Umbilical cord (tissue), 2 donors: Measurements from ENCODE around the gene ESYT2. TPM values are rescaled to one million over a fixed set of nuclear protein-coding genes. Genes with fewer than 3 reads are reported as not detected.
A peak's percentile ranks its signal among the peaks of the same experiment; 100 is the strongest.

Source experiments
- DNase-seq: peaks from one replicate; pipeline ENCODE4 v3.0.0-alpha.2; 2015; ENCODE audit warnings: low spot score
- total RNA-seq: library from RNA; depleted of rRNA; stranded (reverse); fragments of >200 nt; gene quantifications from one replicate; pipeline ENCODE4 v1.2.3, GENCODE V29; 2014; ENCODE audit warnings: low replicate concordance; ENCODE audit not compliant: insufficient read depth

The ESYT2 gene
- total RNA-seq, 1 donor from 2014 or later, result 153 TPM

DNA sequence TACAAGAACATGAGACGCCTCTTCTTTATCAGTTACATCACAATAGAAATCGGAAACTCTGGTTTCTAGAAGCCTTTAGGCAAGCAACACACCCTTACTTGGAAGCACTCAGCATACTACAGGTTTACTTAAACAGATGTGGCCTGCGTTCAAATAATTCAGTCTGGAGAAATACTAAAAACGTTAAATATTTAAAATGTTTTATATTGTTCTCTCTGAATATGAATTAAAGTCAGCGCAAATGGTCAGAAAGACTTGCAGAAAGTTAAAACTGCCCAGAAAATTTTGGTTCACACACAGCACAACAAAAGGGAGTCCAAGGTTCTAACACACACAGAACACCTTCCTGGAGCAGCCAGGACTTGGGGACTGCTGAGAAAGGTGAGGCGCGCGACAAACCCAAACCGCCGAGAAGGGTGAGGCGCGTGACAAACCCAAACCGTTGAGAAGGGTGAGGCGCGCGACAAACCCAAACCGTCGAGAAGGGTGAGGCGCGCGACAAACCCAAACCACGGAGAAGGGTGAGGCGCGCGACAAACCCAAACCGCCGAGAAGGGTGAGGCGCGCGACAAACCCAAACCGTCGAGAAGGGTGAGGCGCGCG, 25.8 kb downstream of the ESYT2 start:
- no peak for DNase-seq

DNA sequence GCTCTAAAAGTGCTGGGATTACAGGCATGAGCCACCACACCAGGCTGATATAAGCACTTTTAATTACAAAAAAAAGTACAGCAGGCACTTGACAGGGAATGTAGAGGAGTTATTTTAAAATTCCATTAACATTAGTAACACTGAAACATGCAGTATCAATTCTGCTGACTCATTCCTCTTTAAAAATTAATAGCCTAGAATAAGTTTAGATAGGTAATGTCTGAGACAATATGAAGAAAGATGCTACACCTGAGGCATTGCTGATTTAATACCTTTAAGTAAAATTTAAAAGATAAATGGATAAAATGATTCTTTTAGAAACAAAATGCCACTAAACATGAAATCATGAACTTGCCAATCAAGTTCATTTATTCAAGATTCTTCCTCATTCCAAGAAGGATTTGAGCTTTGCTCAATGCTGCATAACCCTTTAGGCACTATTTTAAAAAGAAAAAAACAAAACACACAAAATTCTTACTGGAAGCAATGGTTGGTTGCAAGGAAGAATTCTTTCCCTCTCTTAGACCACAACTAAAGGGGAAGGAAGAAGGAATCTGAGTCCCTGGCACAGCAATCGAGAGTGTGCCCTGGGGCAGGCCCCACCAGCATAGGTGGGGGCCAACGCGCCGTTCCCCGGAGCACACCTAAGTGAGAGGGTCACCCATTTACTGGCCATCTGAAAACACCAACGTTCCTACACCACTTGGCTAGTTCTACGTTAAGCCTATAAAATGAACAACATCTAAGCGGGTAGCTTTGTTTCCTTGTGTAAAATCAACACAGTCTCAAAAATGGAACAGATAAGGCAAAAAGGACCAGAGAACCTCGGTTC, 26.6 kb downstream of the ESYT2 start:
- no peak for DNase-seq

DNA sequence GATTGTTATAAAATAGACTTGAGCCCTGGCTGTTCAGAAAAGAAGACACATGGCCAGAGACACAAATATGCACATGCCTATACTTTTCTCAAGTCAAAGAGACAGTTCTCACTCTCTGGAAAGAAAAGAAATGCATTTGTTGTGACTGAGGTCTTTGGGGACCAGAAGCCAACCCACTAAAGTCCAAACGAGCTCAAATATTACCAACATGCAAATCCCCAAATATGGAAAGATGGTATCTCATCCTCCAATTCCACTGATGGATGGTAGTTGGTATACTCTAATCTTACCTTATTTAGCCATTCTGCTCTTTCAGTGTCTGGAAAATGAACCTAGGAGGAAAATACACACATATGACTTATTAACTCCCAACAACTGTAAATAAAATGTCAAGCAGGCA, 30.6 kb downstream of the ESYT2 start:
- DNase-seq, result no peak

DNA sequence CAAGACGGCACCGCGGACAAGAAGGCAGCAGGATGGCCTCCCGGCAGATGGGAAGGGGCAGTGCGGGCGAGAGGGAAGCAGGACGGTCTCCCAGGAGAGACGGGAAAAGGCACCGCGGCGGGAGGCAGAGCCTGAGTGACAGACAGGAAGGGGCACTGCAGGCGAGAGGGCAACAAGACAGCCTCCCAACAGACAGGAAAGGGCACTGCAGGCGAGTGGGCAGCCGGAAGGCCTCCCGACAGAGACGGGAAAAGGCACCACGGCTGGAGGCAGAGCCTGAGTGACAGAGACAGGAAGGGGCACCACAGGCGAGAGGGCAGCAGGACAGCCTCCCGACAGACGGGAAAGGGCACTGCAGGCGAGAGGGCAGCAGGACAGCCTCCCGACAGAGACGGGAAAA, 32.6 kb downstream of the ESYT2 start:
- DNase-seq, result no peak

DNA sequence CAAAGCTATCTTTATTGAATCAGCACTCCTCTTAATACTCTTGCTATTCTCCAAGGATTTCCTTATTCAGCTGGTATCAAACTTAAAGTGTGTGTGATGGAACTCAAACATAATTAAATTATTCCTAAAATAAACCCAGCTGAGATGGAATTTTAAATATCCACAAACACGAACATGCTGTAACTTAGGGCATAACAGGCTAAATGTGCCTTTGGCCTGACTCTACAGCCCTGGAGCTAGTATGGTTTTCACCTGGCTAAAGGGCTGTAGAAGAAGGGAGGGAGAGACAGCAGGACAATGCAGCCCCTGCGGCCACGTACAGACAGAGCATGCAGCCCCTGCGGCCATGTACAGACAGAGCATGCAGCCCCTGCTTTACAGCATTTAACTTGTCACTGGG, 34.0 kb downstream of the ESYT2 start:
- no peak for DNase-seq

DNA sequence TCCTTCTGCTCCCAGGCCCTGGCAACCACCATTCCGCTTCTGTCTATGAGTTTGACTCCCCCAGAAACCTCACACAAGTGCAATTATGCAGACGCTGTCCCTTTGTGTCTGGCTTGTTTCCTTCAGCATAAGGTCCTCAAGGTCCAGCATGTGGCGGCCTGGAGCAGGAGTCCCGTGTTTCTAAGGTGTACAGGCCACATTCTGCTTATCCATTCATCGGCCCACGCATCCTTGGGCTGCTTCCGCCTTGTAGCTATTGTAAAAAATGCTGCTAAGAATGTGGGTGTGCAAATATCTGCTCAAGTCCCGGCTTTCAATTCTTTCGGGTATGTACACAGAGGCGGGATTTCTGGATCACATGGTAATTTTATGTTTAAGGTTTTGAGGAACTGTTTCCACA, 38.2 kb downstream of the ESYT2 start:
- no peak for DNase-seq

DNA sequence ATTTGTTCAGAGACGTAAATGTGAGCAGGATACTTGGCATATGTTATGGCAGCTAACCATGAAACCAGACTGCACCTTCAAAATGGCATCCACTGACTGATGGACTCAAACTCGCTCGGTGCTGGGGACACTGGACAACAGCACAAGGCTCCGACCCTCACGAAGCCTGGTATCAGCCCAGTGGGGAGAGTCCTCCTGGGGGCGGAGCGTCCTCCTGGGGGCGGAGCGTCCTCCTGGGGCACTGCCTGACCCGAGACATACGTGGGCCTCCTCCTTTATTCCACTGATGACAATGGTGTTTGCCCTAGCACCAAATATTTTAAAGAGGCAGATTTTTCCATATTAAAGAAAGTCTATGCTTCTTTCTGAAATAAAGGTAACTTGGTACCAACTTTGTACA, 39.5 kb downstream of the ESYT2 start:
- DNase-seq, result no peak

DNA sequence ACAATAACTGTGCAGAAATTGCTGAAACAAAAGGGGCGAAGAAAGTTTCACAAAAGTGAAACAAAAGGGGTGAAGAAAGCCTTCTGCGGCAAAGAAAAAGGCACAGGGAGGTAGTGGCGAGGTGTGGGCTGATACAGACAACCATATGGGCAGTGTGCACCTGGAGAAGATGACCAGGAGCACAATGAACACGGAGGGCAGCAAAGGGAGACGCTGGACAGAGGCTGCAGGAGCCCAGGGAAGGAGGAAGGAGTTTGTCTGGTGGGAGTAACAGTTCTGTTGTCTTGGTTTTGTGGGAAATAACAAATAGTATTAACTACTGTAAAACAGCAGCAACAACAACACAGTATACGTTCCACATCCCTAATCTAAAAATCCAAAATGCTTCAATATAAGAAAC, 42.4 kb downstream of the ESYT2 start:
- DNase-seq, result no peak

DNA sequence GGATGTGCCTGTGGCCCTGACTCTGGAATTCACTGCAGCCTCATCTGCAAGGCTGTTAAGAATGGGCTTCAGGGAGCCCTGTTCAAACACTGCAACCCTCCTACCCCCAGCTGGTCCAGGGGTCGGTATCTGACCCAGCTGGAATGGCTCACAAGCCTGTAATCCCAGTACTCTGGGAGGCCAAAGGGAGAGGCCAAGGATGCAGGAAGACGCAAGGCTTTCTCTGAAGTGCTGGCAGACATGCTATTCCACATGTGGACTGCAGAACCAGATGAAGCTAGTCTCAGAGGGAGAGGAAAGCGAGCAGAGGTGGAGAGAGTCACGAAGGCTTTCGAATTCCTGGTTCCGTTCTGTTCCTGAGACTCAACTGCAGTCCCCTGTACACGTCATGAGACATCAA, 45.0 kb downstream of the ESYT2 start:
- DNase-seq, result peak; percentile 75

DNA sequence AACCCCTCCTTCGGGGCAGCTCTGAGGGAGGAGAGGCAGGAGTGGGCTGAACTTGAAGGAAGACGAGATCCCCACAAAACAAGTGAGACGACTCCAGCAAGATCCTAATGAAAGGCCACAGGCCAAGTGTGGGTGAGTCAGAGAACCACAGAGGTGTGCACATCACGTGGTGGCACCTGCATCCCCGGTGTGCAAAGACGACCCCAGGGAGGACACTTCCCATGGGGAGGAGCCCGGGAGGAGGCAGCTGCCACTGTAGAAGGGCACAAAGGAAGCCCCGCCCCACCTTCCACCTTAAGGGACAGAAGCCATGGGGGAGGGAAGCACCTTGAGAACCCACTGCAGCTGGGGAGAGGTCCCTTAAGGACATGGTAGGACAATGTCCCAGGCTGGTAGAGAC, 45.7 kb downstream of the ESYT2 start:
- no peak for DNase-seq

DNA sequence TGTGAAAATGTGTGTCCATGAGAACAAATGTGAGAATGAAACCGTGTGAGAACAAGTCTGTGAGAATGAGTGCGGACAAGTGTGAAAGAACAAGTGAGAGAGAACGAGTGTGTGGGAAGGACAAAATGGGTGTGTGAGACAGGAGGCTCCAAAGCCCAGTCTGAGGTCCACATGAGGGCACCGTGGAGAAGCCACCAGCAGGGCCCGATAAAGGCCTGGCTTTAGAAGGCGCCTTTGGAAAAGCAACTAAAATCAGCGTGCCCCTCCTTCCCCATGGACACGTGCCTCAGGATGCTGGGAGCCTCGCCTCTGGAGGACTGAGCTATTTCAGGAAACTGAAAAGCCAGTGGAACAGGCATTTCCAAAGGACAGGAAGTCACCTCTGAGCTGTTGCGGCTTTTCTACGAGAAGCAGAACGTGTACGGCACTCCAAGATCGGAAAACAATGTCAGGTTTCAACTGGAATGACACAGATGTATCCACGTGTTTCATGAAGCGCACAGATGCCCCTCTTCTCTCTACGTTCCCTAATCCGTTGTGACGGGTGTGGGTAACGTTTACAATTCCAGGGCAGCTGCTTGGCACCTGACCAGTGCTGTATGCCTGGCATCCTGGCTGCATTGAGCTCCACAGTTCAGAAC, 46.4 kb downstream of the ESYT2 start:
- peak; percentile 34 for DNase-seq

DNA sequence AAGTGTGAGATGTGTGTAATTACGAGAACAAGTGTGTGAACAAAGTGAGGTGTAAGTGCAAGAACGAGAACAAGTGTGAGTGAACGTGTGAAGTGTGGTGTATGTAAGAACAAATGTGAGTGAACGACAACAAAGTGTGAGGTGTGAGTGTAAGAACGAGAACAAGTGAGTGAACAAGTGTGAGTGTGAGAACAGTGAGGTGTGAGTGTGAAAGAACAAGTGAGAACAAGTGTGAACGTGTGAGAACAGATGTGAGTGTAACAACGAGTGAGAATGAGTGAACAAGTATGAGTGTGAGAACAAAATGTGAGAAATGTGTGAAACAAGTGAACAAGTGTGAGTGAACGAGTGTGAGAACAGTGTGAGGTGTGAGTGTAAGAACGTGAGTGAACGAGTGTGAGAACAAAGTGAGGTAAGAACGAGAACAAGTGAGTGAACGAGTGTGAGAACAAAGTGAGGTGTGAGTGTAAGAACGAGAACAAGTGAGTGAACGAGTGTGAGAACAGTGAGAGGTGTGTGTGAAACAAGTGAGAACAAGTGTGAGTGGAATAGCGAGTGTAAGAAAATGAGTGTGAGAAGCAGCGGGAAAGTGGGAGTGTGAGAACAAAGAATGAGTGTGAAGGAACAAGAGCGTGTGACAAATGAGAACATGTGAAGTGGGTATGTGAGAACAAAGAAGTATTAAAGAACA, 47.2 kb downstream of the ESYT2 start:
- no peak for DNase-seq

DNA sequence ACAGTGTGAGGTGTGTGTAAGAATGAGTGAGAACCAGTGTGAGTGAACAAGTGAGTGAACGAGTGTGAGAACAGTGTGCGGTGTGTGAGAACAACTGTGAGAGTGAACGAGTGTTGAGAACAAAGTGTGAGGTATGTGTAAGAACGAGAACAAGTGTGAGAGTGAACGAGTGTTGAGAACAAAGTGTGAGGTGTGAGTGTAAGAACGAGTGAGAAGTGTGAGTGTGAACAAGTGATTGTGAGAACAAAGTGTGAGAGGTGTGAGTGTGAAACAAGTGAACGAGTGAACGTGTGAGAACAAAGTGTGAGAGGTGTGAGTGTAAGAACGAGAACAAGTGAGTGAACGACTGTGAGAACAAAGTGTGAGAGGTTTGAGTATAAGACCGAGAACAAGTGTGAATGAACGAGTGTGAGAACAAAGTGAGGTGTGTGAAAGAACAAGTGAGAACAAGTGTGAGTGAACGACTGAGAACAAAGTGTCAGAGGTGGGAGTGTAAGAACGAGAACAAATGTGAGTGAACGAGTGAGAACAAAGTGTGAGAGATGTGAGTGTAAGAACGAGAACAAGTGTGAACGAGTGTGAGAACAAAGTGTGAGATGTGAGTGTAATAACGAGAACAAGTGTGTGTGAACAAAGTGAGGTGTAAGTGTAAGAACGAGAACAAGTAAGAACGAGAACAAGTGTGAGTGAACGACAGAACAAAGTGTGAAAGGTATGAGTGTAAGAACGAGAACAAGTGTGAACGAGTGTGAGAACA, 47.9 kb downstream of the ESYT2 start:
- no peak for DNase-seq

DNA sequence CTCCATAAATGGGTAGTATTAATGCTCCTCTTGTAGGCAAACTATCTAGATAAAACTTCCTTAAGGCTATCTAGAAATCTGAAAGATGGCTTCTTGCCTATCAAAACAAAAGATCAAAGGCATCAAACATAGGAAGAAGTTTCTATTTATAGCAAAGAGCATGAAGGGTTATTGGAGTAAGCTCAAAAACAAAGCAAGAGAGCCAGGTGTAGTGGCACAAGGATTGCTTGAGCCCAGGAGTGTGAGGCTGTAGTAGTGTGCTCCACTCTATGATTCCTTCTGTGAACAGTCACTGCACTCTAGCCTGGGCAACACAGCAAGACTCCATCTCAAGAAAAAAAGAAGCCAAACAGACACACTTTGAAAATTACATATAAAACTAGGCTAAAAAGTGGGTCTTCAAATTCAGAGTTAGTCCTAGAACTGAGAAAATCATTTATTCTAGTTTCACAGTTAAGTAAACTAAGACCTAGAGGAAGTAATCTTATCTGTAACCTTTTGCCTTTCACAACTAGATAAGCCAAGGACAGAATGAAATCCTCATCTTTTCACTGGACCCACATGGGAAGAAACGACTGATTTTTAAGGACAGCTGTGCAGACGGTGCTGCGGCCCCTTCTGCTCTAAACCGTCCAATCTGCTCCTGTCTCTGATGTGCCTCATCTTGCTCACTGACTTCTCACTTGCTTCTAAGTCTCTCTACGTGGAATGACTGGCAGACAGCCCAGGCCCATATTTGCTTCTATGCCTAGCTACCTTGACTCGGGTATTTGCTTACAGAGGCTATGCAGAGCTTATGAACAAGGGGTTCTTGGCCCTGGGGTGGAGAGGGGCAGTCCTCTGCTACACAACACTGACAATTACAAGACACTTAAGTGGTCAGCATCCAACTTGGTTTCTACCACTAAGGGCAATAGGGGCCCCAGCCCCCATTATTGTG, 50.0 kb downstream of the ESYT2 start:
- peak; percentile 14 for DNase-seq

DNA sequence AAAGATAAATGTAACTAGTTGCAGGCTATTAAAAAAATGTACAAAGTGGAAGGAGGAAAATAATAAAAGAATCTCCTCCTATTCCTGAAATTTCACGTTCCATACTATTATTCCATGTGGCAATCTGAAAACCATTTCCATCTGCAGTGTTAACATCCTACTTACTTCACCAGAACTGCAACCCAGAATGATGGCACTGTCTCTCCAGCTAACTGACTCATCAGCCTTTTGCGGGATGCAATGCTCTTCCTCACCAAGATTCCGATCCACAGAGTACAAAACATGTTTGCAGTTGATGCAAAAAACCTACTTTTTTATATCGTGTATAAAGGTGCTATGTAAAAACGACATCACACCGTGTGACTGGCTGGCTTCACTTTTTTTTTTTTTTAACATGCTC, 50.8 kb downstream of the ESYT2 start:
- no peak for DNase-seq

DNA sequence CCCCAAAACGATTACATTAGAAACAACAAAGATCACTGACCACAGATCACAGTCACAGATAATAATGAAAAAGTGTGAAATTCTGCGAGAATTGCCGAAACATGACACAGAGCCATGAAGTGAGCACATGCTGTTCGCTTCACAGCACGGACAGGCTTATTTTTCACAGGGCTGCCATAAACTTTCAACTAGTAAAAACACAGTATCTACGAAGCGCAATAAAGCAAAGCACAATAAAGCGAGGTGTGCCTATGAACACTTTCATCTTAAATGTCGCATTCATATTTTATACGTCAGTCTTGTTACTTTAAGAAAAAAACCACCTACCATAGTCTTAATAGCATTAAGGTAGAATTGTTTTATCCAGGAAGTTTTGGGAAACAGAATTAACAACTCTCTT, 51.5 kb downstream of the ESYT2 start:
- DNase-seq, result no peak

DNA sequence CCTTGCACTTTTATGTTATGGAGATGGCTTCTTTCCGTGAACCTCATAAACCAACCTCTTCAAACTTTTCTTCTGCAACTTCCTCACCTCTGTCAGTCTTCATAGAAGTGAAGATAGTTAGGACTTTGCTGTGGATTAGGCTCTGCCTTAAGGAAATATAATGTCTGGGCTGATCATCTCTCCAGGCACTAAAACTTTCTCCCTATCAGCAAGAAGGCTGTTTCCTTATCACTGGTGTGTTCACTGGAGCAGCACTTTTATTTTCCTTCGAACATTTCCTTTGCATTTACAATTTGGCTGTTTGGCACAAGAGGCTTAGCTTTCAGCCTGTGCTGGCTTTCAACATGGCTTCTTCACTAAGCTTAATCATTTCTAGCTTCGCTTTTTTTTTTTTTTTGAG, 52.8 kb downstream of the ESYT2 start:
- peak; percentile 23 for DNase-seq

DNA sequence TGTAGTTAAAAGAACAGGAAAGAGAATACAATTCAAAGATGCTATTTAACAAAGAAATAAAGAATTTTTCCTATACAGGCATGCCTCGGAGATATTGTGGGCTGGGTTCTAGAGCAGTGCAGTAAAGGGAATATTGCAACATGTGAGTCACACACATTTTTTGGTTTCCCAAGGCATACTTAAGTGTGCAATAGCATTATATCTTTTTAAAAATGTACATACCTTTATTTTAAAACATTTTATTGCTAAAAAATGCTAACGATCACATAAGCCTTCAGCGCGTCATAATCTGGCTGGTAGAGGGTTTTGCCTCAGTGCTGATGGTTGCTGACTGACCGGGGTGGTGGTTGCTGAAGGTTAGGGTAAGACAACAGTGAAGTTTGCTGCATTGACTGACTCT, 54.4 kb downstream of the ESYT2 start:
- DNase-seq, result no peak

DNA sequence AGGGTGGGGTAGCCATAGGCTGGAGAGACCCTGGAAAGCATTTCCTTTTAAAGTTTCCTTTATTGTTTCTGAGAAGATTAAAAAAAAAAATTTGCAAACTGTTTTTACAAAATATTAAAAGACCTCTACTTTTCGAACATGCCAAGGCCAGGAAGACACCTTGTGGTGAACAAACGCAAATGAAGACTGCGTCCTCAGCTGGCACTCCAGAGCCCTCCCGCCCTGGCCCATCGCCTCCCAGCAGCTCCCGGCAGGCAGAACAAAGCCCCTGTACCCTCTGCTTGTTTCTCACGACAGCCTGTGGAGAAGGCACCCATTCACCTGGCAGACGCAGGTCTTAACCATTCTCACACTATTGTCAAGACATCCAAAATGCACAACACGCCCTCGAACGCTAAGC, 56.4 kb downstream of the ESYT2 start:
- no peak for DNase-seq

DNA sequence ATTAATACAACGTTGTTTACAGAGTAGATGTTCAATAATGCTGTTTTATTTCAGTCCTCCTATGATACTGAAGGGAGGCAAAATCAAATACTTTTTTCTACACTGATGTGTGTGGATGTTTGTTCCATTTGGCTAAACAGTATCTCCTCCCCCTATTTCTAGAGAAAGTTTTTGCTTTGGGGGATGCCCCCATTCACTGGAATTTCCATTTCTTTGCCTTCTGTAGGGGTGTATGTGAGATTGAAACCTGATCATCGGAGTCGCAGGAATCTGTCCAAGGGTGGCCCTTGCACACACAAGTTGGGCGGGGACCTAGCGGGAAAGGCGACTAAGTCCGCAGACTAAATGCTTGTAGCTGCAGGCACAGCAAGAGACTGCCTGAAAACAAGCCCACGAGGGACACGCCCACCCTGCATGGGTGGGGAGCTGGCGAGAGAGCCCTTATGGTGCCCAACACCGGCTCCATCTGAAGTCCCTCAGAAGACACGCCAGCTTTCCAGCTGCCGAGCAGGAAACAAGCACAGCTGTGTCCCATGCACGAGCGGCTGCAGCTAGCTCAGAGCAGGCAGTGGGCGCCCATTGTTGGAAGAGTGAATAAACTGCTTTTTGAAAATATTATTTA, 58.0 kb downstream of the ESYT2 start:
- DNase-seq, result no peak
